AG04449 (cell line): ENCODE results near the gene OR51I1.

Experiments
- CTCF ChIA-PET: fragments of 350-600 bp; formaldehyde crosslinking; extraction: SDS; loops from one replicate; lab custom pipeline; 2021; ENCODE audit warnings: antibody characterized with exemption; lab: Yijun Ruan, JAX
- POLR2A ChIA-PET: fragments of 400-600, 350-600 bp; formaldehyde crosslinking; extraction: SDS; loops from one replicate; lab custom pipeline; 2020; ENCODE audit warnings: antibody characterized with exemption, inconsistent platforms; lab: Yijun Ruan, JAX
- DNase-seq: peaks from one replicate; pipeline ENCODE4 v3.0.0-alpha.2; 2010; ENCODE audit warnings: low read depth, low spot score
- H3K4me3 ChIP-seq: 2 replicates; pipeline ENCODE4 v1.5.1; 2011; ENCODE audit warnings: low read depth, mild to moderate bottlenecking, control low read depth, low read length
- TF ChIP-seq, protein P1 (sequence below): IDR thresholded peaks from one replicate; pipeline ENCODE4 v1.5.1; 2011; ENCODE audit warnings: mild to moderate bottlenecking, moderate library complexity, low read length, control low read depth, inconsistent platforms; ENCODE audit not compliant: insufficient read depth; ENCODE audit errors: missing control alignments

OR51I1 gene

GRCh38 chr11:5476186-5476819, 35.0 kb upstream of the OR51I1 start:
- POLR2A ChIA-PET, result no interaction called here
- no peak overlapping the region for H3K4me3 ChIP-seq
- TF ChIP-seq, protein P1, sequence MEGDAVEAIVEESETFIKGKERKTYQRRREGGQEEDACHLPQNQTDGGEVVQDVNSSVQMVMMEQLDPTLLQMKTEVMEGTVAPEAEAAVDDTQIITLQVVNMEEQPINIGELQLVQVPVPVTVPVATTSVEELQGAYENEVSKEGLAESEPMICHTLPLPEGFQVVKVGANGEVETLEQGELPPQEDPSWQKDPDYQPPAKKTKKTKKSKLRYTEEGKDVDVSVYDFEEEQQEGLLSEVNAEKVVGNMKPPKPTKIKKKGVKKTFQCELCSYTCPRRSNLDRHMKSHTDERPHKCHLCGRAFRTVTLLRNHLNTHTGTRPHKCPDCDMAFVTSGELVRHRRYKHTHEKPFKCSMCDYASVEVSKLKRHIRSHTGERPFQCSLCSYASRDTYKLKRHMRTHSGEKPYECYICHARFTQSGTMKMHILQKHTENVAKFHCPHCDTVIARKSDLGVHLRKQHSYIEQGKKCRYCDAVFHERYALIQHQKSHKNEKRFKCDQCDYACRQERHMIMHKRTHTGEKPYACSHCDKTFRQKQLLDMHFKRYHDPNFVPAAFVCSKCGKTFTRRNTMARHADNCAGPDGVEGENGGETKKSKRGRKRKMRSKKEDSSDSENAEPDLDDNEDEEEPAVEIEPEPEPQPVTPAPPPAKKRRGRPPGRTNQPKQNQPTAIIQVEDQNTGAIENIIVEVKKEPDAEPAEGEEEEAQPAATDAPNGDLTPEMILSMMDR, result peak; percentile 78
- CTCF ChIA-PET, result interaction anchor here (0.8 to 2.8 kb wide), 34 partner anchors 9 to 417 kb away, joined by 3 to 30 read pairs (median 5); partner anchors contain the start of genes OR52N2, TRIM22 and UBQLN3
- DNase-seq, result peak; percentile 10

DNA sequence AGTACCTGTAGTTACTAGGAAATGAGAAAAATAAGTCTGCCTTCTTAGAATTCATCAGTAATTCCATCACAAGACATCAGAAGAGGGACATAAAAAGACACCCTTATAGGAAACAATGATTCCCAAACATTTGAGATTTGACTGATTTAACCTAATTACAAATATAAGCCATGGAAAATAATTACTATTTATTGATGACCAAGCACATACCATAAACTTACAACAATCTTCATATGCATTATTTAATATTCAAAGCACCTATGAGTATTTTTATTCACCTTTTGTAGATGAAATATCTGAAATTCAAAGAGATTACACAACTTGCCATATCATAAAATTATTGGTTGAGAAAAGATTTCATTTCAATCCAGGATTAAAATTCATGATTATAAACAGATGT, 32.6 kb upstream of the OR51I1 start:
- H3K4me3 ChIP-seq, result no peak overlapping the region
- POLR2A ChIA-PET, result no interaction called here
- no peak for DNase-seq
- CTCF ChIA-PET, result no interaction called here
- TF ChIP-seq, protein P1, result no peak

DNA sequence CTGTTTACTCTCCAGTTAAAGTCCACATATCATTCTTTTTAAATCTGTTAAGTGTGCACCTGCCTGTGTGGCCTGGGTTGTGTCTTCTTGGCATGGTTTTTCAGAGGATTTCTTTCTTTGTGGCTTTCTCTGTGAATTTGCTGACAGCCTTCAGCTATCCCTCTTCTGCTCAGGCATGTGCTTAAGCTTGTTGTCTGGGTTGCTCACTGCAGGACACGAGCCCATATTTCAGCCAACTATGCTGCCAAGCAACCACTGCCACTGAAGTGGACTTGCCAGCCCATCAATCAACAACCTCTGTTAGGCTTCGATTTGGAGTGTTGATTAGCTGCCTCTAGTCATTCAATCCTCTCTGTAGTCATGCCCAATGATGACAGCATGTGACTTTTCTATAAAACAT, 26.2 kb upstream of the OR51I1 start:
- TF ChIP-seq, protein P1, result no peak
- DNase-seq, result no peak
- H3K4me3 ChIP-seq, result no peak overlapping the region
- ChIA-PET POLR2A (no interaction called here), CTCF (interaction anchor here (2.1 kb wide), 1 partner anchor 9 kb away, joined by 7 read pairs; no protein-coding TSS in a partner anchor)

GRCh38 chr11:5460983-5461621, 19.8 kb upstream of the OR51I1 start:
- H3K4me3 ChIP-seq, result no peak overlapping the region
- TF ChIP-seq, protein P1, result no peak
- CTCF ChIA-PET, result interaction anchor here (1.3 kb wide), 1 partner anchor 16 kb away, joined by 3 read pairs; no protein-coding TSS in a partner anchor
- DNase-seq, result no peak
- POLR2A ChIA-PET, result no interaction called here

GRCh38 chr11:5449432-5449831, 8.1 kb upstream of the OR51I1 start:
- ChIA-PET CTCF (no interaction called here), POLR2A (no interaction called here)
- DNase-seq, result no peak
- H3K4me3 ChIP-seq, result no peak overlapping the region
- TF ChIP-seq, protein P1, result no peak

DNA sequence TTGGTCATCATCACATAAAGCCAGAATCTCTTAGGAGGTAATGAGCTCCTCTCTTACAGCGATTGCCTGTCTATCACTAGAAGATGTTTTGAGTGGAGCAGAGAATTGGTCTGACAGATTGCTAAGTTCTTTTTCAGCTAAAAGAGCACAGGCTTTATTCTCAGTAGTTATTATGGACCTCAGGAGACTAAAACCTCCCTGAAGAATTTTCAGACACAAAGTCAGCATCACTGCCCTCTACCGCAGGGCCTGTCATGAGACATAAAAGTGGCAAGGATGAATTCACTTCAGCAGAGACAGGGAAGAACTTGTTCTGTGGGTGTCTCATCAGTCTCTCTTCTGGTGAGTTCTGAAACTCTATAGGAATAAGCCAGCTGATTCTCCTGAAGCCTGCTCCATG, 7.7 kb upstream of the OR51I1 start, which contains the start of gene OR51I2:
Gene OR51I2, plus strand, starts transcription at position 301 of the 400 bp plus-strand sequence. CDS start 4,166 bp downstream, outside the sequence.
- H3K4me3 ChIP-seq, result no peak within 1 kb of the TSS
- POLR2A ChIA-PET, result no interaction called here
- TF ChIP-seq, protein P1, result no peak
- DNase-seq, result no peak
- CTCF ChIA-PET, result interaction anchor here (2.4 kb wide), 1 partner anchor 27 kb away, joined by 6 read pairs; no protein-coding TSS in a partner anchor
